HEK293 (cell line): Measurements from ENCODE around the gene ADIRF.
"Not testable (repeated sequence)": the region's sequence is repeated elsewhere in the genome, so short reads cannot be mapped to it uniquely, and the experiment has no call there.

Source experiments
- CTCF ChIP-seq: fragments of 450-650 bp; formaldehyde crosslinking; IDR thresholded peaks from 2 replicates; pipeline ENCODE4 v1.5.1; 2016; ENCODE audit warnings: missing biosample characterization, missing genetic modification characterization
- KLF8 ChIP-seq: fragments of 450-650 bp; formaldehyde crosslinking; IDR thresholded peaks from 2 replicates; pipeline ENCODE4 v1.5.1; 2016; ENCODE audit warnings: missing biosample characterization, missing genetic modification characterization
- KLF9 ChIP-seq: fragments of 450-650 bp; formaldehyde crosslinking; IDR thresholded peaks from 2 replicates; pipeline ENCODE4 v1.5.1; 2016; ENCODE audit warnings: missing biosample characterization, missing genetic modification characterization, low read depth
- RBAK ChIP-seq: fragments of 450-650 bp; formaldehyde crosslinking; IDR thresholded peaks from 2 replicates; pipeline ENCODE4 v1.5.1; 2016; ENCODE audit warnings: missing biosample characterization, missing genetic modification characterization
- REST ChIP-seq: fragments of 450-650 bp; formaldehyde crosslinking; IDR thresholded peaks from 2 replicates; pipeline ENCODE4 v1.5.1; 2016; ENCODE audit warnings: missing biosample characterization, missing genetic modification characterization
- SCRT1 ChIP-seq: fragments of 450-650 bp; formaldehyde crosslinking; IDR thresholded peaks from 2 replicates; pipeline ENCODE4 v1.5.1; 2016; ENCODE audit warnings: missing biosample characterization, missing genetic modification characterization, borderline replicate concordance
- WT1 ChIP-seq: fragments of 450-650 bp; formaldehyde crosslinking; IDR thresholded peaks from 2 replicates; pipeline ENCODE4 v1.5.1; 2016; ENCODE audit warnings: missing biosample characterization, missing genetic modification characterization
- ZNF221 ChIP-seq: fragments of 450-650 bp; formaldehyde crosslinking; IDR thresholded peaks from 2 replicates; pipeline ENCODE4 v1.5.1; 2017; ENCODE audit warnings: missing biosample characterization, missing genetic modification characterization, borderline replicate concordance
- ZNF311 ChIP-seq: fragments of 450-650 bp; formaldehyde crosslinking; IDR thresholded peaks from 2 replicates; pipeline ENCODE4 v1.5.1; 2017; ENCODE audit warnings: missing biosample characterization, missing genetic modification characterization, borderline replicate concordance
- ZNF423 ChIP-seq: fragments of 450-650 bp; formaldehyde crosslinking; IDR thresholded peaks from 2 replicates; pipeline ENCODE4 v1.5.1; 2016; ENCODE audit warnings: missing biosample characterization, missing genetic modification characterization
- ZNF555 ChIP-seq: fragments of 450-650 bp; formaldehyde crosslinking; conservative IDR thresholded peaks from 2 replicates; pipeline ENCODE4 v1.5.1; 2017; ENCODE audit warnings: missing biosample characterization, mild to moderate bottlenecking, missing genetic modification characterization, inconsistent platforms
- ZNF704 ChIP-seq: fragments of 450-650 bp; formaldehyde crosslinking; IDR thresholded peaks from 2 replicates; pipeline ENCODE4 v1.5.1; 2016; ENCODE audit warnings: missing biosample characterization, missing genetic modification characterization
- ZNF776 ChIP-seq: fragments of 450-650 bp; formaldehyde crosslinking; IDR thresholded peaks from 2 replicates; pipeline ENCODE4 v1.5.0; 2017; ENCODE audit warnings: missing biosample characterization, missing genetic modification characterization, borderline replicate concordance
- ZNF791 ChIP-seq: fragments of 450-650 bp; formaldehyde crosslinking; IDR thresholded peaks from 2 replicates; pipeline ENCODE4 v1.5.1; 2016; ENCODE audit warnings: missing biosample characterization, missing genetic modification characterization

DNA sequence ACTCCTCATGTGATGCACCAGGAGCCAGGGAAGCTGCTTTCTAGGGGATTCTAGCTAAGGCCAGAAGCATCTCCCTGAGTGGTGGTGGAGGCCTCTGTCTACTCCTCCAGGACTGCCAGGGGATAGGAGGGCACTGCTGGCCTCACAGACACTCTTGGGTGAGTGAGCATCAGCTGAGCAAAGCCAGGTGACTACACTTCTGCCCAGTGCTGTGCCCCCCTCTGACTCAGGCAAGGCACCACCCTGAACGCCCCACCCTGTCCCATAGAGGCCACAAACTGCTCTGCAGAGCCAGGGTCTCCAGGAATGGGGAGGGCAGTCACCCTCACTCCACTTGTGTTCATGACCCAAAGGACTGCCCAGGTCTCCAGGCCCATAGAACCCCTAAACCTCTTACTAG, 51.2 kb downstream of the ADIRF start:
- TF ChIP-seq REST (tag by site-specific recombination); KLF9 (tag by site-specific recombination); KLF8 (tag by site-specific recombination); RBAK; CTCF (tag by site-specific recombination); ZNF704; WT1; ZNF791 (tag by site-specific recombination); ZNF555 (tag by site-specific recombination); ZNF221; ZNF423; SCRT1 (tag by site-specific recombination); ZNF776 (tag by site-specific recombination); ZNF311 (tag by site-specific recombination): not testable (repeated sequence)
